Adrenal gland (tissue), 12 donors: ENCODE data around the gene CLRN2. TPM values are rescaled to one million over a fixed set of nuclear protein-coding genes. Genes with fewer than 3 reads are reported as not detected.

Source experiments
- DNase-seq, 7 donors: peaks; one replicate each; pipeline ENCODE4 v3.0.0-alpha.2; 2019 to 2020
- H3K27ac ChIP-seq, 5 donors: fragments of 200-600 bp; sonication (generic) in 4 of 5; 1 replicate in 3 of 5; 2 replicates in 2 of 5; pipeline versions ENCODE4 v1.5.1 to v1.8.0; 2016 to 2020; ENCODE audit warnings: mild to moderate bottlenecking in 1 of 5
- H3K27me3 ChIP-seq: fragments of 200-600 bp; 2 replicates; pipeline ENCODE4 v1.8.0; 2021
- H3K36me3 ChIP-seq, 2 donors: fragments of 200-600 bp; replicated peaks in 1 of 2; 1 replicate in 1 of 2; 2 replicates in 1 of 2; pipeline versions ENCODE4 v1.5.1 to v1.8.0; 2018 to 2022
- H3K4me1 ChIP-seq, 2 donors: fragments of 200-600 bp; replicated peaks in 1 of 2; 1 replicate in 1 of 2; 2 replicates in 1 of 2; pipeline versions ENCODE4 v1.5.1 to v1.8.0; 2018 to 2021
- H3K4me3 ChIP-seq, 4 donors: fragments of 200-600 bp; sonication (generic) in 3 of 4; one replicate each; pipeline ENCODE4 v1.5.1; 2016 to 2018
- H3K9me3 ChIP-seq, 3 donors: fragments of 200-600 bp; sonication (generic) in 1 of 3; replicated peaks in 1 of 3; 1 replicate in 2 of 3; 2 replicates in 1 of 3; pipeline versions ENCODE4 v1.5.1 to v1.8.0; 2016 to 2021
- POLR2A ChIP-seq, 2 donors: fragments of 450-650 bp; IDR thresholded peaks; one replicate each; pipeline ENCODE4 v1.6.1; 2017; ENCODE audit warnings: antibody characterized with exemption in 2 of 2, mild to moderate bottlenecking in 2 of 2, moderate library complexity in 1 of 2
- WGBS, 4 donors: extraction: QIAGEN DNeasy Blood & Tissue Kit in 2 of 4; methylation state at CpG; one replicate each; pipeline versions ENCODE4 v1.1.5 to v1.1.7; 2013 to 2017; 5-methylcytosine and 5-hydroxymethylcytosine counted together
- intact Hi-C, 2 donors: fragments of 100-400 bp; cut with DNase I; formaldehyde crosslinking; loops; one replicate each; pipeline versions ENCODE4 v1.14.1 to v1.15.0; 2022 to 2023
- polyA plus RNA-seq, 3 donors: library from polyadenylated mRNA; stranded (reverse); fragments of 200-250 nt in 2 of 3; fragments of 350-450 nt in 1 of 3; fragmentation: Illumina TruSeq in 1 of 3; extraction: RNeasy Lipid Tissue Mini Kit (QIAGEN cat#74804) in 1 of 3; gene quantifications; one replicate each; pipeline ENCODE4 v1.2.3, GENCODE V29; 2013 to 2014
- total RNA-seq, 9 donors: library from RNA; depleted of rRNA in 4 of 9; stranded (reverse); fragments of >200 nt in 4 of 9; fragments of 120-200 nt in 1 of 9; fragmentation: NEBNext Ultra II Directional in 1 of 9; extraction: Animal tissue kit (Norgen Biotek cat#: 25700) in 1 of 9; gene quantifications; one replicate each; pipeline versions ENCODE4 v1.1.0 to v1.2.4, GENCODE V29; 2013 to 2023
- TF ChIP-seq, protein P1 (sequence below), 6 experiments: fragments of 450-650 bp in 4 of 6; fragments of 200-600 bp in 2 of 6; sonication (generic) in 1 of 6; IDR thresholded peaks; 1 replicate in 5 of 6; 2 replicates in 1 of 6; pipeline versions ENCODE4 v1.5.1 to v1.8.0; 2016 to 2021; ENCODE audit warnings: antibody characterized with exemption in 6 of 6, mild to moderate bottlenecking in 2 of 6, moderate library complexity in 1 of 6
- donor health status: healthy with polysubstance abuse.
- donor health status: Bipolar disorder and iron deficiency.
- donor health status: DM: yes; HTN: yes; CAD: no.
- donor health status: DM: no; HTN: no; CAD: no.
- donor health status: DM: no; HTN: no; CAD: no.
- donor health status: DM: yes; HTN: yes; CAD: no.

CLRN2 gene
- total and polyA plus RNA-seq, 12 donors: not detected

DNA sequence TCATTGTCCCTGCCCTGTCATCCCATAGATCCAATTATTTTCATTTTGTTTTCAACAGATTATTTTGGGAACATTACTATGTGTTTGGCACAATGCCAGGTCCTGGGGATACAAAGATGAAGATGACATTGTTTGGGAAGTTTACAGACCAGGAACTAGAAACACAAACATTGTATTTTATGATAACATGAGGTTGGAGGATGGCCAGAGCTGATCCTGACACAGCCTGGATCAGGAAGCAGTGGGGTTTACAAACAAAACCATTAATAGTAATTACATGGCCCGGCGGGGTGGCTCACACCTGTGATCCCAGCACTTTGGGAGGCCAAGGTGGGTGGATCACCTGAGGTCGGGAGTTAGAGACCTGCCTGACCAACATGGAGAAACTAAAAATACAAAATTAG, 29.9 kb downstream of the CLRN2 start:
- H3K36me3 ChIP-seq: no peaks in the 10 kb centered on the region
- no peak overlapping the region for H3K4me3 ChIP-seq
- TF ChIP-seq, protein P1, sequence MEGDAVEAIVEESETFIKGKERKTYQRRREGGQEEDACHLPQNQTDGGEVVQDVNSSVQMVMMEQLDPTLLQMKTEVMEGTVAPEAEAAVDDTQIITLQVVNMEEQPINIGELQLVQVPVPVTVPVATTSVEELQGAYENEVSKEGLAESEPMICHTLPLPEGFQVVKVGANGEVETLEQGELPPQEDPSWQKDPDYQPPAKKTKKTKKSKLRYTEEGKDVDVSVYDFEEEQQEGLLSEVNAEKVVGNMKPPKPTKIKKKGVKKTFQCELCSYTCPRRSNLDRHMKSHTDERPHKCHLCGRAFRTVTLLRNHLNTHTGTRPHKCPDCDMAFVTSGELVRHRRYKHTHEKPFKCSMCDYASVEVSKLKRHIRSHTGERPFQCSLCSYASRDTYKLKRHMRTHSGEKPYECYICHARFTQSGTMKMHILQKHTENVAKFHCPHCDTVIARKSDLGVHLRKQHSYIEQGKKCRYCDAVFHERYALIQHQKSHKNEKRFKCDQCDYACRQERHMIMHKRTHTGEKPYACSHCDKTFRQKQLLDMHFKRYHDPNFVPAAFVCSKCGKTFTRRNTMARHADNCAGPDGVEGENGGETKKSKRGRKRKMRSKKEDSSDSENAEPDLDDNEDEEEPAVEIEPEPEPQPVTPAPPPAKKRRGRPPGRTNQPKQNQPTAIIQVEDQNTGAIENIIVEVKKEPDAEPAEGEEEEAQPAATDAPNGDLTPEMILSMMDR (IDR thresholded peaks at IDR 0.05): no peak
- no peak for TF ChIP-seq POLR2A (IDR thresholded peaks at IDR 0.05)
- 48 to 67% (median 54%) methylated on average over 3 of the region's 3 CpGs for WGBS, 4 donors
- no peaks in the 10 kb centered on the region for H3K27me3 ChIP-seq
- DNase-seq: peak in 1 of 7 donors; percentile 27
- peaks cover 0 to 8% of the 10 kb centered on the region in 2 donors for H3K4me1 ChIP-seq
- H3K27ac ChIP-seq: no peak overlapping the region
- no peaks in the 10 kb centered on the region for H3K9me3 ChIP-seq
- intact Hi-C loops: loop anchor here (5.0 to 10.0 kb wide), 2 partner anchors 92 to 260 kb away; no protein-coding TSS in a partner anchor

DNA sequence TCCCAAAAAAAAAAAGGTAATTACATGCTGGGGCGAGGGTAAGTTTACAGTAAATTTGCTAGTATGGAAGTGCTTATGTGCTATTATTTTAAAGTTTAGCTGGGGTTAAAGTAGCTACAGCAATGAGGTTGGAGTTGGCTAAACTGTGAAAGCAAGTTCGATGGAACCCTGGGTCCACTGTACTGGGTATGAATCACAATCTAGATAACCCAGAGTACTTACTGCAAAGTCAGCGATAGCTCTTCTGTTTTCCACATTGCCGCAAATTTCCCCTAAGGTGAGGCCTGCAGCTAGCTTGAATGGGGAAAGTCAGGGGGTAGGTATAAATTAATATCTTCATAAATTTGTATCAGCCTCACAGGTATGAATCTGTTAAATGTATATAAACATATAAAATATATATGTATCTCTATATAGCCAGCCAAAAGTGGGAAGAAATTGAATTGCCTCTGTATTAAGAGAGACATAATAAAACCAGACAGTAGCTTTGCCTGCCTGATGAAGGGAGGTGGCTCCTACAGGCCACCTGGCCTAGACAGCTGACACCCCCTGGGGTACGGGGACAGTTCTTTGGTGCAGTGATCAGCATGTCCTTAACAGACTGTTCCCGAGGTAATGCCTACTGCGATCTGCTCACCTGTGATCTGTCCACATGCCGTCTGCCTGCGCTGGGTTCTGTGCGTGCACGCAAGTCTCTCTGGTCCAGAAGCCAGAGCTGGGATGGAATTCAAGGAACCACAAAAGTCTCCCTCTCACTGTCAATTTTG, 30.6 kb downstream of the CLRN2 start:
- H3K36me3 ChIP-seq: no peaks in the 10 kb centered on the region
- no peak for DNase-seq
- no peak overlapping the region for H3K27ac ChIP-seq
- H3K9me3 ChIP-seq: no peaks in the 10 kb centered on the region
- 68 to 73% (median 70%) methylated on average over 11 of the region's 11 CpGs for WGBS, 4 donors
- H3K4me1 ChIP-seq: peaks cover 0 to 8% of the 10 kb centered on the region in 2 donors
- no peaks in the 10 kb centered on the region for H3K27me3 ChIP-seq
- intact Hi-C loops: loop anchor here (5.0 to 10.0 kb wide), 2 partner anchors 92 to 259 kb away; no protein-coding TSS in a partner anchor
- TF ChIP-seq POLR2A (IDR thresholded peaks at IDR 0.05): no peak
- TF ChIP-seq, protein P1 (IDR thresholded peaks at IDR 0.05): no peak
- no peak overlapping the region for H3K4me3 ChIP-seq

DNA sequence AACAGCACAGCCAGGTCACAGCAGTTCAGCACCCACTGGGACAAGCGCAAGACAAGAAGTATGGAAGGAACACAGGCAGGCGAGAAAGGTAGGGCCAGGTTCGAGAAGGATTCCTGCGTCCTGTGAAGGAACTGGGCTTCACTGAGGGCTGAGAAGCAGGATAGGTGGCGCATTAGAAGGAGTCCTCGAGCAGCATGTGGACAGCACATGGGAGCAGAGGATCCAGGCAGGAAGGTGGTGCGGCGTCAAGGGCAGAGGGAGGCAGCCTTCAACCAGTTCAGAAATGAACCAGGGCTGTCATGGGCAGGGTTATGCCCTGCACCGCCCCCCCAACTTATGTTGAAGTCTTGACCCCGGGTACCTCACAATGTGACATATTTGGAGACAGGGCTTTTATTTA, 31.3 kb downstream of the CLRN2 start:
- no peak overlapping the region for H3K4me3 ChIP-seq
- no peaks in the 10 kb centered on the region for H3K27me3 ChIP-seq
- DNase-seq: no peak
- no peaks in the 10 kb centered on the region for H3K9me3 ChIP-seq
- H3K4me1 ChIP-seq: peaks cover 0 to 8% of the 10 kb centered on the region in 2 donors
- TF ChIP-seq, protein P1 (IDR thresholded peaks at IDR 0.05): no peak
- no peak for TF ChIP-seq POLR2A (IDR thresholded peaks at IDR 0.05)
- no peak overlapping the region for H3K27ac ChIP-seq
- 79 to 80% (median 79%) methylated on average over 10 of the region's 10 CpGs for WGBS, 4 donors
- intact Hi-C loops: loop anchor here (5.0 to 10.0 kb wide), 2 partner anchors 91 to 259 kb away; no protein-coding TSS in a partner anchor
- no peaks in the 10 kb centered on the region for H3K36me3 ChIP-seq

DNA sequence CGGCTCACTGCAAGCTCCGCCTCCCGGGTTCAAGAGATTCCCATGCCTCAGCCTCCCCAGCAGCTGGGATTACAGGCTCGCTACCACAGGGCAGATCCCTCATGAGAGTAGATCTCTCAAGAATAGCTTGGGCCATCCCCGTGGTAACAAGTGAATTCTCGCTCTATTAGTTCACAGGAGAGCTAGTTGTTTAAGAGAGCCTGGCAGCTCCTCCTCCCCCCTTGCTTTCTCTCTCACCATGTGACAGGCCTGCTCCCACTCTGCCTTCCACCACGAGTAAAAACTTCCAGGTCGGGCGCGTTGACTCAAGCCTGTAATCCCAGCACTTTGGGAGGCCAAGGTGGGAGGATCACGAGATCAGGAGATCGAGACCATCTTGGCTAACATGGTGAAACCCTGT, 31.7 kb downstream of the CLRN2 start:
- Histone ChIP-seq H3K9me3 (no peaks in the 10 kb centered on the region), H3K27ac (no peak overlapping the region), H3K4me3 (no peak overlapping the region), H3K27me3 (no peaks in the 10 kb centered on the region), H3K4me1 (peaks cover 0 to 8% of the 10 kb centered on the region in 2 donors), H3K36me3 (no peaks in the 10 kb centered on the region)
- 84 to 90% (median 87%) methylated on average over 9 to 12 of the region's 12 CpGs for WGBS, 4 donors
- TF ChIP-seq POLR2A (IDR thresholded peaks at IDR 0.05): no peak
- TF ChIP-seq, protein P1 (IDR thresholded peaks at IDR 0.05): no peak
- no peak for DNase-seq
- intact Hi-C loops: loop anchor here (5.0 to 10.0 kb wide), 2 partner anchors 91 to 258 kb away; no protein-coding TSS in a partner anchor
